GM12891 (cell line): ENCODE data around the gene ADAMTS17.

Source experiments
- POLR2A ChIP-seq: IDR thresholded peaks from 2 replicates; pipeline ENCODE4 v1.6.1; 2011; ENCODE audit warnings: low read depth, low read length, control low read depth
- POLR2AphosphoS5 ChIP-seq: IDR thresholded peaks from 2 replicates; pipeline ENCODE4 v1.6.1; 2011; ENCODE audit warnings: low read depth, low read length, control low read depth
- TAF1 ChIP-seq: IDR thresholded peaks from 2 replicates; pipeline ENCODE4 v1.6.1; 2011; ENCODE audit warnings: low read depth, low read length, control low read depth

GRCh38 chr15:99970891-99971430, 370.8 kb downstream of the ADAMTS17 start:
- no peak for TF ChIP-seq TAF1
- no peak for TF ChIP-seq POLR2AphosphoS5
- TF ChIP-seq POLR2A, result no peak
